RCC 7860 (cell line): ENCODE measurements around the gene PLTP.
A peak's percentile ranks its signal among the peaks of the same experiment; 100 is the strongest.
"Not testable (repeated sequence)": the region's sequence is repeated elsewhere in the genome, so short reads cannot be mapped to it uniquely, and the experiment has no call there.

ENCODE experiments used
- DNase-seq: peaks from one replicate; pipeline ENCODE4 v3.0.0-alpha.2; 2015; ENCODE audit warnings: low spot score
- FAIRE-seq: peaks from 2 replicates; lab custom pipeline; 2012; peaks lifted over from hg19 to GRCh38; lab: Jason Lieb, UNC

Gene PLTP

GRCh38 chr20:45880988-45881788, 30.8 kb downstream of the PLTP start, which contains the start of gene ZSWIM1:
Gene ZSWIM1, plus strand, starts transcription at chr20:45881227. Its CDS starts 1,366 bp downstream, at chr20:45882593.
- FAIRE-seq, result peak; percentile 92
- DNase-seq, result peak; percentile 99

- FAIRE-seq (no peak), DNase-seq (no peak)
Measured at GRCh38 chr20:45878076-45878761, 33.7 kb downstream of the PLTP start.

GRCh38 chr20:45874576-45874975, 37.4 kb downstream of the PLTP start:
- FAIRE-seq (no peak), DNase-seq (no peak)

- DNase-seq, FAIRE-seq: not testable (repeated sequence)
Measured at GRCh38 chr20:45874104-45874481, 37.9 kb downstream of the PLTP start.

GRCh38 chr20:45873409-45874103, 38.4 kb downstream of the PLTP start:
- DNase-seq (no peak), FAIRE-seq (no peak)

- no peak for FAIRE-seq
- no peak for DNase-seq
Measured at GRCh38 chr20:45872626-45873025, 39.3 kb downstream of the PLTP start.

- no peak for FAIRE-seq
- peak; percentile 48 for DNase-seq
Measured at GRCh38 chr20:45867819-45868176, 44.2 kb downstream of the PLTP start.

- no peak for FAIRE-seq
- DNase-seq, result no peak
Measured at GRCh38 chr20:45867136-45867818, 44.7 kb downstream of the PLTP start.

GRCh38 chr20:45866454-45866853, 45.5 kb downstream of the PLTP start:
- FAIRE-seq, result no peak
- no peak for DNase-seq

- DNase-seq (no peak), FAIRE-seq (no peak)
Measured at GRCh38 chr20:45863543-45864470, 48.1 kb downstream of the PLTP start.

GRCh38 chr20:45861221-45862075, 50.5 kb downstream of the PLTP start:
- FAIRE-seq, result no peak
- peak; percentile 26 for DNase-seq

- FAIRE-seq (no peak), DNase-seq (no peak)
Measured at GRCh38 chr20:45860560-45861220, 51.3 kb downstream of the PLTP start.

GRCh38 chr20:45859916-45860315, 52.0 kb downstream of the PLTP start:
- no peak for DNase-seq
- no peak for FAIRE-seq

GRCh38 chr20:45857882-45858216, 54.1 kb downstream of the PLTP start:
- FAIRE-seq, result no peak
- no peak for DNase-seq

GRCh38 chr20:45857114-45857881, 54.7 kb downstream of the PLTP start, which contains the start of the genes ACOT8 and ZSWIM3:
Gene ACOT8, minus strand, starts transcription at chr20:45857392. Its CDS starts 77 bp downstream, at chr20:45857315.
Gene ZSWIM3, plus strand, starts transcription at chr20:45857614. Its CDS starts 212 bp downstream, at chr20:45857826.
- DNase-seq (peak; percentile 100), FAIRE-seq (peak; percentile 83)

GRCh38 chr20:45853484-45853883, 58.5 kb downstream of the PLTP start:
- FAIRE-seq (no peak), DNase-seq (no peak)

GRCh38 chr20:45852326-45852725, 59.6 kb downstream of the PLTP start:
- DNase-seq (no peak), FAIRE-seq (no peak)

GRCh38 chr20:45851501-45851900, 60.5 kb downstream of the PLTP start:
- no peak for FAIRE-seq
- DNase-seq, result no peak
